ENCODE measurements around the gene GEMIN7. TPM values are rescaled to one million over a fixed set of nuclear protein-coding genes. Genes with fewer than 3 reads are reported as not detected.

GEMIN7 gene
- total and polyA plus RNA-seq, 2 of the 13 experiments (the other 11 are each of a cell fraction or from before 2014, with no cell fraction given): 24.1 to 30.6 TPM

DNA sequence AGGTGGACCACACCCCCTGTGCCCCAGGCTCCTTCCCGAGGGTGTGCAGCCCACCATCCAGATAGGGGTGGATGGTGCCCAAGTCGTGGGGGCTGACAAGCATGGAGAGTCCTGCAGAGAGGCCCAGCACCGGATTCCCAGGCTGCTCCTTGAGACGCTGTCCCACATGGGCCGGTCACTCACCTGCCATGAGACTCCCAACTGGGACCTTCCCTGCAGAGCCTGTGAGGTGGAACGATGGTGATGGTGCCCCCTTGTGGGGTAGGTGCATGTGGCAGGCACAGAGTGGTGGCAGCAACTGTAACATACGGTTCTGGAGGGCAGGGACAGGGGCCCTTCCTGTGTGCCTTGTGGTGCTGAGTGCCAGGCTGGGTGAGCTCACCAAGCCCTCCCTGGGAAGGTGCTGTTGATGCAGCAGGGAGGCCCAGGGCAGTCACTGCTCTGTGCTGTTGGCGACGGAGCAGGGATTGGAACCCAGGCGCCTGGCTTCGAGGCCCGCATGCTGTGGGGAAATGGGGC lies 47.0 kb downstream of the GEMIN7 start (continued):
- TF ChIP-seq KDM3A (CRISPR knock-in tag; IDR thresholded peaks at IDR 0.05; ENCODE audit: low read depth): no peak
- TF ChIP-seq, protein P1, sequence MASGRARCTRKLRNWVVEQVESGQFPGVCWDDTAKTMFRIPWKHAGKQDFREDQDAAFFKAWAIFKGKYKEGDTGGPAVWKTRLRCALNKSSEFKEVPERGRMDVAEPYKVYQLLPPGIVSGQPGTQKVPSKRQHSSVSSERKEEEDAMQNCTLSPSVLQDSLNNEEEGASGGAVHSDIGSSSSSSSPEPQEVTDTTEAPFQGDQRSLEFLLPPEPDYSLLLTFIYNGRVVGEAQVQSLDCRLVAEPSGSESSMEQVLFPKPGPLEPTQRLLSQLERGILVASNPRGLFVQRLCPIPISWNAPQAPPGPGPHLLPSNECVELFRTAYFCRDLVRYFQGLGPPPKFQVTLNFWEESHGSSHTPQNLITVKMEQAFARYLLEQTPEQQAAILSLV (CRISPR knock-in tag; IDR thresholded peaks at IDR 0.05; ENCODE audit: borderline replicate concordance): no peak
- TF ChIP-seq EEA1 (CRISPR knock-in tag; IDR thresholded peaks at IDR 0.05; ENCODE audit: borderline replicate concordance): no peak
- TF ChIP-seq PAX8 (CRISPR knock-in tag; IDR thresholded peaks at IDR 0.05; ENCODE audit: borderline replicate concordance): no peak
- no peak for TF ChIP-seq ZSCAN9 (CRISPR knock-in tag; IDR thresholded peaks at IDR 0.05; ENCODE audit: borderline replicate concordance)
- TF ChIP-seq ZNF768 (CRISPR knock-in tag; IDR thresholded peaks at IDR 0.05): 0 out of 2 replicates have a peak, but pooled peaks have one; percentile 40
- no peak for TF ChIP-seq TBP (CRISPR knock-in tag; IDR thresholded peaks at IDR 0.05)
- TF ChIP-seq MATR3 (CRISPR knock-in tag; IDR thresholded peaks at IDR 0.05): no peak
- no peak for TF ChIP-seq KLF6 (CRISPR knock-in tag; IDR thresholded peaks at IDR 0.05)
- TF ChIP-seq SIN3B (IDR thresholded peaks at IDR 0.05; ENCODE audit: low read length): no peak
- no peak for TF ChIP-seq HOXA3 (CRISPR knock-in tag; IDR thresholded peaks at IDR 0.05)
- TF ChIP-seq ZNF138 (CRISPR knock-in tag; IDR thresholded peaks at IDR 0.05; ENCODE audit: low read depth): no peak
- TF ChIP-seq, protein P2, sequence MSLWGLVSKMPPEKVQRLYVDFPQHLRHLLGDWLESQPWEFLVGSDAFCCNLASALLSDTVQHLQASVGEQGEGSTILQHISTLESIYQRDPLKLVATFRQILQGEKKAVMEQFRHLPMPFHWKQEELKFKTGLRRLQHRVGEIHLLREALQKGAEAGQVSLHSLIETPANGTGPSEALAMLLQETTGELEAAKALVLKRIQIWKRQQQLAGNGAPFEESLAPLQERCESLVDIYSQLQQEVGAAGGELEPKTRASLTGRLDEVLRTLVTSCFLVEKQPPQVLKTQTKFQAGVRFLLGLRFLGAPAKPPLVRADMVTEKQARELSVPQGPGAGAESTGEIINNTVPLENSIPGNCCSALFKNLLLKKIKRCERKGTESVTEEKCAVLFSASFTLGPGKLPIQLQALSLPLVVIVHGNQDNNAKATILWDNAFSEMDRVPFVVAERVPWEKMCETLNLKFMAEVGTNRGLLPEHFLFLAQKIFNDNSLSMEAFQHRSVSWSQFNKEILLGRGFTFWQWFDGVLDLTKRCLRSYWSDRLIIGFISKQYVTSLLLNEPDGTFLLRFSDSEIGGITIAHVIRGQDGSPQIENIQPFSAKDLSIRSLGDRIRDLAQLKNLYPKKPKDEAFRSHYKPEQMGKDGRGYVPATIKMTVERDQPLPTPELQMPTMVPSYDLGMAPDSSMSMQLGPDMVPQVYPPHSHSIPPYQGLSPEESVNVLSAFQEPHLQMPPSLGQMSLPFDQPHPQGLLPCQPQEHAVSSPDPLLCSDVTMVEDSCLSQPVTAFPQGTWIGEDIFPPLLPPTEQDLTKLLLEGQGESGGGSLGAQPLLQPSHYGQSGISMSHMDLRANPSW (CRISPR knock-in tag; IDR thresholded peaks at IDR 0.05; ENCODE audit: borderline replicate concordance): no peak
- TF ChIP-seq, protein P3, sequence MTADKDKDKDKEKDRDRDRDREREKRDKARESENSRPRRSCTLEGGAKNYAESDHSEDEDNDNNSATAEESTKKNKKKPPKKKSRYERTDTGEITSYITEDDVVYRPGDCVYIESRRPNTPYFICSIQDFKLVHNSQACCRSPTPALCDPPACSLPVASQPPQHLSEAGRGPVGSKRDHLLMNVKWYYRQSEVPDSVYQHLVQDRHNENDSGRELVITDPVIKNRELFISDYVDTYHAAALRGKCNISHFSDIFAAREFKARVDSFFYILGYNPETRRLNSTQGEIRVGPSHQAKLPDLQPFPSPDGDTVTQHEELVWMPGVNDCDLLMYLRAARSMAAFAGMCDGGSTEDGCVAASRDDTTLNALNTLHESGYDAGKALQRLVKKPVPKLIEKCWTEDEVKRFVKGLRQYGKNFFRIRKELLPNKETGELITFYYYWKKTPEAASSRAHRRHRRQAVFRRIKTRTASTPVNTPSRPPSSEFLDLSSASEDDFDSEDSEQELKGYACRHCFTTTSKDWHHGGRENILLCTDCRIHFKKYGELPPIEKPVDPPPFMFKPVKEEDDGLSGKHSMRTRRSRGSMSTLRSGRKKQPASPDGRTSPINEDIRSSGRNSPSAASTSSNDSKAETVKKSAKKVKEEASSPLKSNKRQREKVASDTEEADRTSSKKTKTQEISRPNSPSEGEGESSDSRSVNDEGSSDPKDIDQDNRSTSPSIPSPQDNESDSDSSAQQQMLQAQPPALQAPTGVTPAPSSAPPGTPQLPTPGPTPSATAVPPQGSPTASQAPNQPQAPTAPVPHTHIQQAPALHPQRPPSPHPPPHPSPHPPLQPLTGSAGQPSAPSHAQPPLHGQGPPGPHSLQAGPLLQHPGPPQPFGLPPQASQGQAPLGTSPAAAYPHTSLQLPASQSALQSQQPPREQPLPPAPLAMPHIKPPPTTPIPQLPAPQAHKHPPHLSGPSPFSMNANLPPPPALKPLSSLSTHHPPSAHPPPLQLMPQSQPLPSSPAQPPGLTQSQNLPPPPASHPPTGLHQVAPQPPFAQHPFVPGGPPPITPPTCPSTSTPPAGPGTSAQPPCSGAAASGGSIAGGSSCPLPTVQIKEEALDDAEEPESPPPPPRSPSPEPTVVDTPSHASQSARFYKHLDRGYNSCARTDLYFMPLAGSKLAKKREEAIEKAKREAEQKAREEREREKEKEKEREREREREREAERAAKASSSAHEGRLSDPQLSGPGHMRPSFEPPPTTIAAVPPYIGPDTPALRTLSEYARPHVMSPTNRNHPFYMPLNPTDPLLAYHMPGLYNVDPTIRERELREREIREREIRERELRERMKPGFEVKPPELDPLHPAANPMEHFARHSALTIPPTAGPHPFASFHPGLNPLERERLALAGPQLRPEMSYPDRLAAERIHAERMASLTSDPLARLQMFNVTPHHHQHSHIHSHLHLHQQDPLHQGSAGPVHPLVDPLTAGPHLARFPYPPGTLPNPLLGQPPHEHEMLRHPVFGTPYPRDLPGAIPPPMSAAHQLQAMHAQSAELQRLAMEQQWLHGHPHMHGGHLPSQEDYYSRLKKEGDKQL (CRISPR knock-in tag; IDR thresholded peaks at IDR 0.05; ENCODE audit: low read depth): no peak
- no peak for TF ChIP-seq ZNF430 (CRISPR knock-in tag; IDR thresholded peaks at IDR 0.05)
- no peak for TF ChIP-seq CREM (IDR thresholded peaks at IDR 0.05)
- no peak for TF ChIP-seq CREM (CRISPR knock-in tag; IDR thresholded peaks at IDR 0.05)
- no peak for TF ChIP-seq TBX3 (IDR thresholded peaks at IDR 0.05; ENCODE audit: borderline replicate concordance)
- TF ChIP-seq TSC22D2 (CRISPR knock-in tag; IDR thresholded peaks at IDR 0.05; ENCODE audit: borderline replicate concordance): 0 out of 2 replicates have a peak, but pooled peaks have one; percentile 43
- no peak for TF ChIP-seq MED8 (CRISPR knock-in tag; IDR thresholded peaks at IDR 0.05; ENCODE audit: insufficient replicate concordance)
- no peak for TF ChIP-seq ZNF256 (CRISPR knock-in tag; conservative IDR thresholded peaks at IDR 0.05)
- peak; percentile 16; the same call in 1 of the 2 replicates for TF ChIP-seq FOXA3 (CRISPR knock-in tag; IDR thresholded peaks at IDR 0.05)
- TF ChIP-seq ZNF766 (CRISPR knock-in tag; IDR thresholded peaks at IDR 0.05; ENCODE audit: borderline replicate concordance): no peak
- no peak for TF ChIP-seq MIER3 (CRISPR knock-in tag; IDR thresholded peaks at IDR 0.05; ENCODE audit: borderline replicate concordance)
